HG03378 (cell line): ENCODE data around the gene FDXR.
"Not testable (repeated sequence)": the region's sequence is repeated elsewhere in the genome, so short reads cannot be mapped to it uniquely, and the experiment has no call there.

Experiments
- ATAC-seq: cut with Tn5 transposase; IDR thresholded peaks from one replicate; pipeline ENCODE4 v1.9.1; 2021; ENCODE audit warnings: mild to moderate bottlenecking, moderate library complexity; ENCODE audit not compliant: unreplicated experiment

The FDXR gene

GRCh38 chr17:74872313-74873036 is at the start of gene FDXR:
Gene FDXR (minus strand): TSS chr17:74872994. CDS start chr17:74872944, 50 bp downstream.
- ATAC-seq, result peak; percentile 32

GRCh38 chr17:74922172-74922571 is 49.4 kb upstream of the FDXR start:
- ATAC-seq, result no peak

GRCh38 chr17:74921769-74922168 is 49.0 kb upstream of the FDXR start:
- ATAC-seq, result no peak

- no peak for ATAC-seq
Observed at GRCh38 chr17:74921026-74921681, 48.4 kb upstream of the FDXR start.

- no peak for ATAC-seq
Observed at GRCh38 chr17:74920642-74921025, 47.8 kb upstream of the FDXR start.

GRCh38 chr17:74920306-74920620 is 47.5 kb upstream of the FDXR start:
- no peak for ATAC-seq

- no peak for ATAC-seq
Observed at GRCh38 chr17:74919440-74920305, 46.9 kb upstream of the FDXR start.

- no peak for ATAC-seq
Observed at GRCh38 chr17:74918906-74919305, 46.1 kb upstream of the FDXR start.

- ATAC-seq, result no peak
Observed at GRCh38 chr17:74917430-74917829, 44.6 kb upstream of the FDXR start.

- no peak for ATAC-seq
Observed at GRCh38 chr17:74916851-74917199, 44.0 kb upstream of the FDXR start.

- no peak for ATAC-seq
Observed at GRCh38 chr17:74916136-74916850, 43.5 kb upstream of the FDXR start.

- not testable (repeated sequence) for ATAC-seq
Observed at GRCh38 chr17:74911423-74911822, 38.6 kb upstream of the FDXR start.

- ATAC-seq, result not testable (repeated sequence)
Observed at GRCh38 chr17:74909097-74909496, 36.3 kb upstream of the FDXR start.

GRCh38 chr17:74907012-74907411 is 34.2 kb upstream of the FDXR start:
- ATAC-seq, result no peak

- ATAC-seq, result not testable (repeated sequence)
Observed at GRCh38 chr17:74906214-74906793, 33.5 kb upstream of the FDXR start.

- ATAC-seq, result no peak
Observed at GRCh38 chr17:74904687-74905409, 32.1 kb upstream of the FDXR start.

GRCh38 chr17:74903671-74904070 is 30.9 kb upstream of the FDXR start:
- no peak for ATAC-seq

- ATAC-seq, result no peak
Observed at GRCh38 chr17:74903034-74903433, 30.2 kb upstream of the FDXR start.

GRCh38 chr17:74901353-74902135 is 28.8 kb upstream of the FDXR start:
- ATAC-seq, result no peak
